Testis (tissue), 3 donors: Measurements from ENCODE around the gene MEMO1. TPM values are rescaled to one million over a fixed set of nuclear protein-coding genes. Genes with fewer than 3 reads are reported as not detected.
"Not testable (repeated sequence)": the region's sequence is repeated elsewhere in the genome, so short reads cannot be mapped to it uniquely, and the experiment has no call there.

Experiments
- DNase-seq: peaks from one replicate; pipeline ENCODE4 v3.0.0-alpha.2; 2019
- H3K27ac ChIP-seq, 2 donors: fragments of 200-600 bp; sonication (generic); one replicate each; pipeline ENCODE4 v1.5.1; 2019
- H3K27me3 ChIP-seq: fragments of 200-600 bp; sonication (generic); one replicate; pipeline ENCODE4 v1.5.1; 2019
- H3K36me3 ChIP-seq: fragments of 200-600 bp; sonication (generic); one replicate; pipeline ENCODE4 v1.5.1; 2017; ENCODE audit warnings: low read depth; ENCODE audit errors: missing control alignments
- H3K4me1 ChIP-seq: fragments of 200-600 bp; sonication (generic); one replicate; pipeline ENCODE4 v1.5.1; 2019
- H3K4me3 ChIP-seq, 2 donors: fragments of 200-600 bp; sonication (generic); one replicate each; pipeline ENCODE4 v1.5.1; 2017 to 2019
- H3K9me3 ChIP-seq: fragments of 200-600 bp; sonication (generic); one replicate; pipeline ENCODE4 v1.5.1; 2017
- CTCF ChIP-seq, 3 experiments: fragments of 450-650 bp in 2 of 3; fragments of 200-600 bp in 1 of 3; sonication (generic) in 1 of 3; IDR thresholded peaks; one replicate each; pipeline ENCODE4 v1.5.1; 2016 to 2019; ENCODE audit warnings: antibody characterized with exemption in 3 of 3, mild to moderate bottlenecking in 2 of 3, moderate library complexity in 1 of 3
- POLR2A ChIP-seq: fragments of 450-650 bp; IDR thresholded peaks from one replicate; pipeline ENCODE4 v1.6.1; 2017; ENCODE audit warnings: antibody characterized with exemption, mild to moderate bottlenecking, moderate library complexity
- WGBS, 2 donors: methylation state at CpG; one replicate each; pipeline ENCODE4 v1.1.5; 2018; 5-methylcytosine and 5-hydroxymethylcytosine counted together
- intact Hi-C: fragments of 100-400 bp; cut with DNase I; formaldehyde crosslinking; loops from one replicate; pipeline ENCODE4 v1.15.1; 2023; ENCODE audit warnings: low total_unique reads
- polyA plus RNA-seq: library from polyadenylated mRNA; stranded (reverse); fragments of 350-450 nt; fragmentation: Illumina TruSeq; extraction: RNeasy Lipid Tissue Mini Kit (QIAGEN cat#74804); gene quantifications from one replicate; pipeline ENCODE4 v1.2.3, GENCODE V29; 2014; ENCODE audit warnings: low read depth, low replicate concordance; ENCODE audit not compliant: insufficient read depth
- total RNA-seq, 2 donors: library from RNA; depleted of rRNA; stranded (reverse); fragments of >200 nt; gene quantifications; one replicate each; pipeline ENCODE4 v1.2.3, GENCODE V29; 2016

MEMO1 gene
- total and polyA plus RNA-seq, 3 donors from 2014 or later: 59.9 to 167 (median 61.1) TPM

GRCh38 chr2:31958140-31958717 is 52.6 kb downstream of the MEMO1 start:
- Histone ChIP-seq H3K4me3 (no peak overlapping the region), H3K27me3 (no peaks in the 10 kb centered on the region), H3K27ac (no peak overlapping the region), H3K4me1 (no peaks in the 10 kb centered on the region), H3K36me3 (no peaks in the 10 kb centered on the region), H3K9me3 (no peaks in the 10 kb centered on the region)
- DNase-seq: no peak
- intact Hi-C loops: no loop called here
- WGBS, 2 donors: 87 to 89% methylated on average over 5 of the region's 5 CpGs
- TF ChIP-seq CTCF (IDR thresholded peaks at IDR 0.05): no peak
- TF ChIP-seq POLR2A: no peak

GRCh38 chr2:31957354-31958139 is 53.3 kb downstream of the MEMO1 start:
- no peaks in the 10 kb centered on the region for H3K27me3 ChIP-seq
- no peak for DNase-seq
- TF ChIP-seq CTCF (IDR thresholded peaks at IDR 0.05) (no peak), POLR2A (no peak)
- H3K9me3 ChIP-seq: no peaks in the 10 kb centered on the region
- intact Hi-C loops: no loop called here
- H3K4me1 ChIP-seq: no peaks in the 10 kb centered on the region
- 86 to 87% methylated on average over 1 of the region's 1 CpG for WGBS, 2 donors
- no peak overlapping the region for H3K27ac ChIP-seq
- no peaks in the 10 kb centered on the region for H3K36me3 ChIP-seq
- H3K4me3 ChIP-seq: no peak overlapping the region

- H3K9me3 ChIP-seq, H3K27me3 ChIP-seq, intact Hi-C loops, DNase-seq, H3K4me3 ChIP-seq, H3K27ac ChIP-seq, H3K36me3 ChIP-seq, H3K4me1 ChIP-seq: not testable (repeated sequence)
- WGBS, 2 donors: 88 to 91% methylated on average over 8 of the region's 8 CpGs
Measured at GRCh38 chr2:31956934-31957333, 53.9 kb downstream of the MEMO1 start.

GRCh38 chr2:31956312-31956711 is 54.5 kb downstream of the MEMO1 start:
- TF ChIP-seq CTCF (IDR thresholded peaks at IDR 0.05) (no peak), POLR2A (no peak)
- intact Hi-C loops: no loop called here
- no peaks in the 10 kb centered on the region for H3K36me3 ChIP-seq
- no peak for DNase-seq
- no peaks in the 10 kb centered on the region for H3K27me3 ChIP-seq
- H3K27ac ChIP-seq: no peak overlapping the region
- H3K4me3 ChIP-seq: no peak overlapping the region
- no peaks in the 10 kb centered on the region for H3K9me3 ChIP-seq
- WGBS, 2 donors: 96 to 97% methylated on average over 1 of the region's 1 CpG
- no peaks in the 10 kb centered on the region for H3K4me1 ChIP-seq

- H3K9me3 ChIP-seq, DNase-seq, H3K27me3 ChIP-seq, H3K4me3 ChIP-seq, intact Hi-C loops, H3K27ac ChIP-seq, H3K36me3 ChIP-seq, H3K4me1 ChIP-seq: not testable (repeated sequence)
- WGBS, 2 donors: 91 to 96% methylated on average over 9 of the region's 9 CpGs
Measured at GRCh38 chr2:31953095-31953494, 57.7 kb downstream of the MEMO1 start.
